Activated naive CD8-positive, alpha-beta T cell treated with anti-CD3 and anti-CD28 coated beads, Interleukin-2, amount 10 ng/mL, durations not matched to agents 7 days and 5 days (primary cell): ENCODE measurements around the gene PRM3. TPM values are rescaled to one million over a fixed set of nuclear protein-coding genes. Genes with fewer than 3 reads are reported as not detected.

Experiments
- ATAC-seq: fragments of 150-1000 bp; cut with Tn5 transposase; one replicate; pipeline ENCODE4 v1.10.0; 2021; ENCODE audit warnings: low read depth, moderate library complexity
- POLR2A ChIA-PET: fragments of 350-600 bp; sonication (Branson Sonifier 250); formaldehyde crosslinking; loops from one replicate; lab custom pipeline; 2021; ENCODE audit warnings: antibody characterized with exemption; lab: Charles Lee
- DNase-seq: peaks from one replicate; pipeline ENCODE4 v3.0.0; 2021
- H3K27ac Mint-ChIP-seq: one replicate; pipeline ENCODE4 v1.8.0; 2022; ENCODE audit warnings: mild to moderate bottlenecking, mixed read lengths
- H3K27me3 Mint-ChIP-seq: one replicate; pipeline ENCODE4 v1.8.0; 2022; ENCODE audit warnings: mild to moderate bottlenecking, moderate library complexity, mixed read lengths
- H3K36me3 Mint-ChIP-seq: one replicate; pipeline ENCODE4 v1.8.0; 2021; ENCODE audit warnings: mild to moderate bottlenecking, mixed read lengths
- H3K4me1 Mint-ChIP-seq: one replicate; pipeline ENCODE4 v1.8.0; 2021; ENCODE audit warnings: mixed read lengths
- H3K4me3 Mint-ChIP-seq: one replicate; pipeline ENCODE4 v1.8.0; 2022; ENCODE audit warnings: mild to moderate bottlenecking, moderate library complexity, mixed read lengths
- H3K9me3 Mint-ChIP-seq: one replicate; pipeline ENCODE4 v1.8.0; 2021; ENCODE audit warnings: mixed read lengths
- total RNA-seq, 2 experiments: library from RNA; stranded (reverse); gene quantifications; one replicate each; pipeline ENCODE4 v1.2.3, GENCODE V29; 2021

PRM3 gene
- total RNA-seq, 2 experiments from 2014 or later = not detected

DNA sequence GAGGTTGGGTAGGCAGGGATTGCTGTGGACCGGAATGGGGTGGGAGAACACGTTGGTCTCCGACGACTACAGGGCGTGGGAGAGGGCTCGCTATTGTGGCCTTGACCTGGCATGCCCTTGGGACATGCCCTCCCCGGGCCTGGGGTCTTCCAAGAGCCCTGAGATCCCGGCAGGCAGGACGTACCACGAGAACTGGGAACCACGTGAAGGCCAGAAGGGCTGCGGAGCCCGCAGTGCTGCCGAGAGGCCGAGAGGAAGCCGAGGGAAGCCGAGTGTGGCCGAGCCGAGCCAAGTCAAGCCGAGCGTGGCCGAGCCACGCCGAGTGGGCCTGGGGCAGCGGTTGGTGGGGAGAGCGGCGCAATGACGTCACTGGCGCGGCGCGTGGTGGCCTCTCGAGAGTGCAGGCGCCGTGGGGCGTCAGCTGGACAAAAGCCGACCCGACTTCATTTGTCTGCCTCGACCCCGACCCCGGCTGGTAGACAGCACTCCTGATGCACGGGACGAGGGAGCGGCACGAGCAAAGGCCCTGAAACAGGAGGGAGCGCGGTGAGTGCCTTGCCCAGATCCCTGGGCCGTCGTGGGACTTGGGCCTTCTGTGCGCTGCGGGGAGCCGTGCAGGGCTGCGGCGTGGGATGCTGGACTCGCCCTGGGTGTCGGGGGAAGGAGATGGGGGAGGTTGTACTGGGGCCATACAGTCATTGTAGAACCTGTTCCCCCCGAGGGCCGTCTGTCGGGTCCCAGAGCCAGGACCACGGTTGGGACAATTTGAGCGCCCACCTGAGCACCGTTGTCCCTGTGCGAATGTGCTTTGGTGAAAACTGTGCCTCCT, 24.0 kb downstream of the PRM3 start:
- H3K4me3 Mint-ChIP-seq = peak overlapping the region; percentile 15
- POLR2A ChIA-PET = interaction anchor here (0.7 to 11.8 kb wide), 13 partner anchors 11 to 278 kb away, joined by 3 to 227 read pairs (median 6); no protein-coding TSS in a partner anchor
- ATAC-seq = peak; percentile 1
- peak; percentile 68 for DNase-seq
- peaks cover 54% of the 10 kb centered on the region for H3K4me1 Mint-ChIP-seq
- H3K27me3 Mint-ChIP-seq = no peaks in the 10 kb centered on the region
- H3K36me3 Mint-ChIP-seq = peaks cover 55% of the 10 kb centered on the region
- peak overlapping the region; percentile 79 for H3K27ac Mint-ChIP-seq
- no peaks in the 10 kb centered on the region for H3K9me3 Mint-ChIP-seq

DNA sequence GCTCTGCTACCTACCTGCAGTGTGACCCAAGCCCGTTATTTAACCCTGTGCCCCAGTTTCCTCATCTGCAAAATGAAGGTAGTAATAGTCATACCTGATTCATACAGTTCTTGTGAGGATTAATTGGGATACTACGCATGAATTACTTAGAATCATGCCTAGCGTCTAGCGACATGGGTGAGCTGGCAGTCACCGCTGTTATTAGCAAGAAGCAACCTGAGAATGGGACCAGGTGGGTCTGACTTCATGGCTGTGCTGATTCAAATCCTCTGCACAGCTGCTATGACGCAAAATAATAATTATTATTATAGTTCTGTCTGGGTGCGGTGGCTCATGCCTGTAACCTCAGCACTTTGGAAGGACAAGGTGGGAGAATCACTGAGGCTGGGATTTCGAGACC, 25.3 kb downstream of the PRM3 start:
- DNase-seq (no peak), ATAC-seq (no peak)
- peaks cover 43% of the 10 kb centered on the region for H3K36me3 Mint-ChIP-seq
- peak overlapping the region; percentile 43 for H3K27ac Mint-ChIP-seq
- H3K9me3 Mint-ChIP-seq = no peaks in the 10 kb centered on the region
- H3K27me3 Mint-ChIP-seq = no peaks in the 10 kb centered on the region
- POLR2A ChIA-PET = interaction anchor here (0.8 to 11.8 kb wide), 15 partner anchors 10 to 275 kb away, joined by 3 to 227 read pairs (median 5); no protein-coding TSS in a partner anchor
- peaks cover 52% of the 10 kb centered on the region for H3K4me1 Mint-ChIP-seq
- no peak overlapping the region for H3K4me3 Mint-ChIP-seq

DNA sequence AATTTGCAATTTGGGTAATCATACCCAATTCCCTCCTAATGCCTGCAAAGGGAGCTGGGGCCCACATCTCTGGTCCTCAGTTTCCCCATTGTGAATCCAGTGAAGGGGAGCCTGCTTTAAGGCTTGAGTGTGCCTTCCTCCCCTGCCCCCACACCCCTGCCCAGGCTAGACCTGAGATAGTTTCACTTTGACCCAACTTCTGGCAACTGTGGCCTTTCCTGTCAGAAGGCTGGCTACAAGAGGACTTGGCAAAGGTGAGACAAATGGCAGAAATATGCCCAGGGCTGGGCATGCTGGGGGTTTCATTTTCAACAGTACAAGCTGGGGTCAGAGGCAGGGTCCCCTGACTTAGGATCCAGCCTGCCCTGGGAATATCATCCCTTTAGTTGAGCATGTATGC, 27.4 kb downstream of the PRM3 start:
- no peaks in the 10 kb centered on the region for H3K9me3 Mint-ChIP-seq
- H3K4me1 Mint-ChIP-seq = peaks cover 42% of the 10 kb centered on the region
- peak overlapping the region; percentile 29 for H3K4me3 Mint-ChIP-seq
- peak; percentile 23 for ATAC-seq
- POLR2A ChIA-PET = interaction anchor here (1.1 to 11.8 kb wide), 8 partner anchors 9 to 273 kb away, joined by 3 to 227 read pairs (median 6); partner anchors contain the start of gene SOCS1
- no peaks in the 10 kb centered on the region for H3K27me3 Mint-ChIP-seq
- H3K27ac Mint-ChIP-seq = peak overlapping the region; percentile 63
- peaks cover 27% of the 10 kb centered on the region for H3K36me3 Mint-ChIP-seq
- peak; percentile 53 for DNase-seq

DNA sequence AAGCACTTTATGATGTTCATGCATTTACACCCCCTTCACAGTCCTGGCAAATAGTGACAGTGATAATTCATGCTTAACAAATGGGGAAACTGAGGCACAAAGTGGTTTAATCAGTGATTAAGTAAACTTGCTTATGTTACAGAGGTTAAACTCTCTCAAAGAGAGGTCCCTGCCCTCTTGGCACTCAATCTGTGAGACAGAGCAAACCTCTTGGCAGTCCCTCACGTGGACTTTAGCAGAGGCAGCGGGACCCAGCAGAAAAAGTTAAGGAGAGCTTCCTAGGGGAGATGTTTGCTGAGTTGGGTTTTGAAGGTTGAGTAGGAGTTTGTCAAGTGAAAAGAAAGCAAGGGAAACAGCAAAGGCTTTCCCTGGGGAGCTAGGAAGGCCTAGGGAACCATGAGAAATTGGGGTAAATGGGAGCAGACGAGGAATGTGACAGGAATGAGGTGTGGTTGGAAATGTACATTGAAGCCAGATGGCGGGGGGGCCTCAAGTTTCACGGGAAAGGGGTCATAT, 28.1 kb downstream of the PRM3 start:
- Mint-ChIP-seq H3K36me3 (peaks cover 22% of the 10 kb centered on the region), H3K27me3 (no peaks in the 10 kb centered on the region), H3K4me1 (peaks cover 43% of the 10 kb centered on the region), H3K4me3 (no peak overlapping the region), H3K9me3 (no peaks in the 10 kb centered on the region), H3K27ac (peak overlapping the region; percentile 63)
- POLR2A ChIA-PET = interaction anchor here (0.6 to 11.8 kb wide), 7 partner anchors 10 to 273 kb away, joined by 3 to 227 read pairs (median 6); partner anchors contain the start of gene SOCS1
- no peak for DNase-seq
- ATAC-seq = no peak

DNA sequence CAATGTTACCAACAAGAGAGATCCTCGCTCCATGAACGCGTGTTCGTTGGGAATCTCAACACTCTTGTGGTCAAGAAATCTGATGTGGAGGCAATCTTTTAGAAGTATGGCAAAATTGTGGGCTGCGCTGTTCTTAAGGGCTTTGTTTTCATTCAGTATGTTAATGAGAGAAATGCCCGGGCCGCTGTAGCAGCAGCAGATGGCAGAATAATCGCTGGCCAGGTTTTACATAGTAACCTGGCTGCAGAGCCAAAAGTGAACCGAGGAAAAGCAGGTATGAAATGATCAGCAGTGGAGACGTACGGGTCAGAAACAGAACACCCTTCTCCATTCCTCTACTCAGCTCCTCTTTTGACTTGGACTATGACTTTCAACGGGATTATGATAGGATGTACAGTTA, 30.8 kb downstream of the PRM3 start:
- Mint-ChIP-seq H3K36me3 (peaks cover 5% of the 10 kb centered on the region), H3K9me3 (no peaks in the 10 kb centered on the region), H3K4me1 (peaks cover 48% of the 10 kb centered on the region), H3K27ac (no peak overlapping the region), H3K27me3 (no peaks in the 10 kb centered on the region), H3K4me3 (no peak overlapping the region)
- no peak for ATAC-seq
- POLR2A ChIA-PET = interaction anchor here (1.6 to 12.6 kb wide), 2 partner anchors 10 to 12 kb away, joined by 3 to 223 read pairs; partner anchors contain the start of gene SOCS1
- DNase-seq = no peak

DNA sequence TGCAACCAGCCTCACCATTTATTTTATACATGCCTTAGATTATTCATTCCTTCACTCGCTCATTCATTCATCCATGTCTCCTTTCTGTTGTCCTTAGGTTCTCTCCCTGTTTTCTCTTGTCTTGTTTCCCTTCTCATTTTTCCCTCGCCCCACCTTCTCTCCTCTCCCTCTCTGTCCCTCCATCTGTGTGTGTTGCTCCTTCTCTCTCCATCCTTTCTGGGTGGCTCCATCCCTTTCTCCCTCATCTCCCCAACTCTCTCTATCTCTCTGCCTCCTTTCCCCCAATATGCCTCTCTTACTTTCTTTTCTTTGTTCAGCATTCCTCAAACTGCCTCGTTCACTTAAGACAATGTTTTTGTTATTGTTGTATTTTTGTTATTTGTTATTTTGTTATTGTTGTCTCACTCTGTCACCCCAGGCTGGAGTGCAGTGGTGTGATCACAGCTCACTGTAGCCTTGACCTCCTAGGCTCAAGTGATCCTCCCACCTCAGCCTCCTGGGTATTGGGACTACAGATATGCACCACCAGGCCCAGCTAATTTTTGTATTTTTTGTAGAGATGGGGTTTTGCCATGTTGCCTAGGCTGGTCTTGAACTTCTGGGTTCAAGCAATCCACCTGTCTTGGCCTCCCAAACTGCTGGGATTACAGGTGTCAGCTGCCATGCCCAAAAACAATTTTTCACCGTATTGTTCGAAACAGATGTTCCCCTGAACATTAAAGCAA, 31.8 kb downstream of the PRM3 start:
- Mint-ChIP-seq H3K27me3 (no peaks in the 10 kb centered on the region), H3K9me3 (no peaks in the 10 kb centered on the region), H3K4me1 (peaks cover 51% of the 10 kb centered on the region), H3K4me3 (no peak overlapping the region), H3K27ac (no peak overlapping the region), H3K36me3 (peaks cover 1% of the 10 kb centered on the region)
- POLR2A ChIA-PET = interaction anchor here (0.9 to 12.6 kb wide), 3 partner anchors 13 to 190 kb away, joined by 5 to 223 read pairs (median 10); partner anchors contain the start of gene SOCS1
- DNase-seq (no peak), ATAC-seq (no peak)

DNA sequence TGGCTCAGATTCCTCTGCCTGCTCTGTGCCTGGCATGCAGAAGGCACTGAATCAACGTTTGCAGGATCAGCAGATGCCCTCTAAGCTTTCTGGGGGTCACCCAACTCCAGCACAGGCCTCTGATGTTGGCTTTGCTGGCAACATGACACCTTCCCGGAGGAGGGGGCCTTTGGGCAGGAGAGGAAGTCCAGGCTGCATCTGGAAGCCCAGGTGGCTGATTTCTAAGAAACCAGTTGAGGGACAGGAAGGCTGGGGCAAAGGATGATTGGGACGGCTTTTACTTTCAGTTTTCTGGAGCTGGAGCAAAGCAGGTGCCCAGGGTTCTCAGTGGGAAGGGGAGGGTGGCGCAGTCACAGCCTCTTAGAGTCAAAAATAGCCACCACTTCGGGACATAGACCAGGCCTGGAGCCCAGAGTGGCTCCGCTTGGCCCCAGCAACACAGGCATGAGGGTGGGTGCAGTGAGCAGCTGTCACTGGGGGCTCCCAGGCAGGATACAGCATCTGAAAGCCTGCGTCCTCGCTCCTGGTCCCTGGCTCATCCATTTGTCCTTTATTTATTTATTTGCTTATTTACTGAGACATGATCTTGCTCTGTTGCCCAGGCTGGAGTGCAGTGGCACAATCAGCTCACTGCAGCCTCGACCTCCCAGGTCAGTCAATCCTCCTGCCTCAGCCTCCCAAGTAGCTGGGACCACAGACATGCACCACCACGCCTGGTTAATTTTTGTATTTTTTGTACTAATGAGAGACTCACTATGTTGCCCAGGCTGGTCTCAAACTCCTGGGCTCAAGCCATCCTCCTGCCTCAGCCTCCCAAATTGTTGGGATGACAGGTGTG, 32.6 kb downstream of the PRM3 start:
- H3K9me3 Mint-ChIP-seq = no peaks in the 10 kb centered on the region
- no peaks in the 10 kb centered on the region for H3K27me3 Mint-ChIP-seq
- H3K4me3 Mint-ChIP-seq = no peak overlapping the region
- POLR2A ChIA-PET = interaction anchor here (0.6 to 12.6 kb wide), 6 partner anchors 14 to 296 kb away, joined by 3 to 223 read pairs (median 4); partner anchors contain the start of gene SOCS1
- peaks cover 1% of the 10 kb centered on the region for H3K36me3 Mint-ChIP-seq
- ATAC-seq (peak; percentile 61), DNase-seq (no peak)
- H3K27ac Mint-ChIP-seq = no peak overlapping the region
- H3K4me1 Mint-ChIP-seq = peaks cover 49% of the 10 kb centered on the region

DNA sequence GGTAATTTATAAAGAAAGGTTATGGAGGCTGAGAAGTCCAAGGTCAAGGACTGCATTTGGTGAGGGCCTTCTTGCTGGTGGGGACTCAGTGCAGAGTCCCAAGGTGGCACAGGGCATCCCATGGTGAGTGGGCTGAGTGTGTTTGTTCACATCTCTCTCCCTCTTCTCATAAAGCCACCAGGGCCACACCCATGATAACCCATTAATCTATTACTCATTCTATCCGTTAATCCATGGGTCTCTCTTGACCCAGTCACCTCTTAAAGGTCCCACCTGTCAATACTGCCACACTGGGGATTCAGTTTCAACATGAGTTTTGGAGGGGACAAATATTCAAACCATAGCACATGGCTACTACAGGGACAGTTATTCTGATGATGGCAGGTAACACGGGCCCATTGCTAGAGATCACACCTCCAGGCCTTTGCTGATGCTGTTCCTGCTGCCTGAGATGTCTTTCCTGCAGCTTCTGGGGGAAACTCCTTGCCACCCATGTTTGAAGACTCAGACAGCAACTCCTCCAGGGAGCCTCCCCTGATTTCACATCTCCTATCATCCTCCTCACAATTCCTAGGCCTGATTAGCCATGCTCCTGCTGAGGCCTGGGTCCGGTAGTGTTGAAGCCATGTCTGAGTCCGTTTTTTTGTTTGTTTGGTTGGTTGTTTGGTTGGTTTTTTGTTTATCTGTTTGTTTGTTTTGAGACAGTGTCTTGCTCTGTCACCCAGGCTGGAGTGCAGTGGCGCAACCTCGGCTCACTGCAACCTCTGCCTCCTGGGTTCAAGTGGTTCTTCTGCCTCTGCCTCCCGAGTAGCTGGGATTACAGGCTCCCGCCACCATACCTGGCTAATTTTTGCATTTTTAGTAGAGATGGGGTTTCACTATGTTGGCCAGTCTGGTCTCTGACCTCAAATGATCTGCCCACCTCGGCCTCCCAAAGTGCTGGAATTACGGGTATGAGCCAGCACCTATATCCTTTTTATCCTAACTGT, 33.5 kb downstream of the PRM3 start:
- peaks cover 47% of the 10 kb centered on the region for H3K4me1 Mint-ChIP-seq
- H3K9me3 Mint-ChIP-seq = no peaks in the 10 kb centered on the region
- H3K36me3 Mint-ChIP-seq = peaks cover under 1% of the 10 kb centered on the region
- ATAC-seq (no peak), DNase-seq (no peak)
- POLR2A ChIA-PET = interaction anchor here (0.7 to 12.6 kb wide), 6 partner anchors 15 to 295 kb away, joined by 3 to 223 read pairs (median 4); partner anchors contain the start of gene SOCS1
- H3K27ac Mint-ChIP-seq = no peak overlapping the region
- no peak overlapping the region for H3K4me3 Mint-ChIP-seq
- H3K27me3 Mint-ChIP-seq = no peaks in the 10 kb centered on the region

DNA sequence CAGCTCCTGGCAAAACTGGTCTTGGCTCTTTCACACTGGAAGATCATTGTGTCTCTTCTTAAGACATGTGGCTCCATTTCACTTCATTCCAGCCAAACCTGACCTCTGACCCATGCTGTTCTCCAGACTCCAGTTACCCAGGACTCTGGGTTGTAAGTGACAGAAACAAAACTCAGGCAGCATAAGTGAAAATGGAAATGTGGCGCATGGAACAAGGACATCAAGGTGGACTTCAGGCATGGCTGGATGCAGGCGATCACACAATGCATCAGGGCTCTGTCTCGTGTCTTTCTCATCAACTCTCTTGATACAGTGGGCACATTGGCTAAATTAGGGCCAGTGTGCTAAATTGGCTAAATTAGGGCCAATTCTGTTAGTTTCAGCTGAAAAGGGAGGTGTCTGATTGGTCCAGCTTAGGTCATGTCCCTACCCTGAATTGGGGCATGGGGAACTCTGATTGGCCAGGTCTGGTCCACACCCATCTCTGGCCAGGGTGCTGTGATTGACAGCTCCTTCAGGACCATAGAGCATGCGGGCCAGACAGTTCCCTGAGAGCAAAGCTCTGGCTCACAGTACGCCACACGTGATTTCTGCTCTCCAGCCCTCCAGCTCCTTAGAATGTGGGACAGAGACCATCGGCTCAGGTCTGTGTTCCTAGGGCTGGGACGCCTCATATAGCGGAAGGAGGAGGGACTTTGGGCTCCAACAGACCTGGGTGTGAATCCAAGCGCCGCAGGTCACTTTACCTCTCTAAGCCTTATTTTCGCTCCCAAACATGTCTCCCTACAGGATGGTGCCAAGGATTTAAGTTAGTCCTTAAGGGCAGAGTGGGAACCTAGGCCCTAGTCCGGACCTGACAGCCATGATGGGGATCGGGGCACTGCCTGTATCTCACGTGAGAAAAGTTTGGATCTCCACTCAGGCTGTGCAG, 34.9 kb downstream of the PRM3 start:
- Mint-ChIP-seq H3K4me1 (peaks cover 56% of the 10 kb centered on the region), H3K9me3 (no peaks in the 10 kb centered on the region), H3K27ac (peak overlapping the region; percentile 61), H3K27me3 (no peaks in the 10 kb centered on the region), H3K4me3 (no peak overlapping the region), H3K36me3 (no peaks in the 10 kb centered on the region)
- no peak for ATAC-seq
- POLR2A ChIA-PET = interaction anchor here (1.0 to 12.6 kb wide), 5 partner anchors 9 to 186 kb away, joined by 3 to 223 read pairs (median 5); partner anchors contain the start of gene SOCS1
- DNase-seq = no peak

DNA sequence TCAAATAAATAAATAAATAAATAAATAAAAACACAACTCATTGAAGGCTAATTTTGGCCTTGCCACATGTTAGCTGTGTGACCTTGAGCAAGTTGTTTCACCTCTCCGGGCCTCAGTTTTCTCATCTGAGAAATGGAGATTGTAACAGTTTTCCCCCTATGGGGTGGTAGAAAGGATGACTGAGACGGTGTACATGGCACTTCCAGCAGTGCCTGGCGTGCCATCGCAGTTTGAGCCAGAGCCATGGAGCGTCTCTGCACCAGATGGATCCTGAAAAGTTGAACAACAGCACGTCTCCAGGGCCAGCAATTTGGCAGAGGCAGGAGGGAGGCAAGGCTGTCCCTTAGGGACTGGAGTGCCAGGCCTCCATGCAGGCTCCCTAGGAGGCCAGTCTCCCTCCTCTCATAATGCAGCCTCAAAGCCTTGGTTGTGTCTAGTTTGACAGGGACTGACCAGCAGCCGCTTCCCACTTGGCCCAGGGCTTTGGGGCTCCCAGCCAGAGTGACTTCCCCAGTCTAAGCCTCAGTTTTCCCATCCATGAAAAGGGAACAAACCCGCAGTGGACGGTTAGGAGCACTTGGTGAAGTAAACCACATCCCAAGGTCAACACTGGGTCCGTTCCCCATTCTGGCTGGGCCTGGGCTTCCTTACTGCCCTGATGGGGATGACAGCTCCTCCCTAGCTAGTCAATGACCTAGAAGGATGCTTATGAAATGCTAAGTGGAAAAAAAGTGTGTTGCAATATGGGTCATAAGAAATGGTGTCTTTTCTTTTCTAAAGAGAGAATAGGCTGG, 36.8 kb downstream of the PRM3 start:
- Mint-ChIP-seq H3K9me3 (no peaks in the 10 kb centered on the region), H3K27ac (peak overlapping the region; percentile 74), H3K4me3 (no peak overlapping the region), H3K4me1 (peaks cover 71% of the 10 kb centered on the region), H3K36me3 (no peaks in the 10 kb centered on the region), H3K27me3 (no peaks in the 10 kb centered on the region)
- no peak for DNase-seq
- POLR2A ChIA-PET = interaction anchor here (1.0 to 12.6 kb wide), 6 partner anchors 10 to 185 kb away, joined by 3 to 223 read pairs (median 4); partner anchors contain the start of gene SOCS1
- no peak for ATAC-seq
